H1 (cell line): ENCODE measurements around the gene GRIA4. TPM values are rescaled to one million over a fixed set of nuclear protein-coding genes. Genes with fewer than 3 reads are reported as not detected.

Source experiments
- BACH1 ChIP-seq: IDR thresholded peaks from 2 replicates; pipeline ENCODE4 v1.6.1; 2012; ENCODE audit warnings: low read length, improper control_type of control experiment
- CHD1 ChIP-seq: IDR thresholded peaks from 2 replicates; pipeline ENCODE4 v1.6.1; 2012; ENCODE audit warnings: low read depth, low read length, improper control_type of control experiment
- GABPA ChIP-seq: IDR thresholded peaks from 2 replicates; pipeline ENCODE4 v1.6.1; 2011; ENCODE audit warnings: mild to moderate bottlenecking, low read length, moderate library complexity, borderline replicate concordance; ENCODE audit not compliant: insufficient read depth
- polyA plus RNA-seq, 7 experiments: library from polyadenylated mRNA; depleted of rRNA in 3 of 7; stranded (reverse) in 5 of 7; unstranded in 2 of 7; fragments of >200 nt in 5 of 7; fragments of 200-250 nt in 2 of 7; gene quantifications; 1 replicate in 5 of 7; 2 replicates in 1 of 7; 4 replicates in 1 of 7; pipeline versions ENCODE4 v1.2.1 to v1.2.3, GENCODE V29; 2011 to 2013; ENCODE audit warnings: missing spikeins in 2 of 7, mixed read lengths in 2 of 7
- total RNA-seq: library from RNA; stranded (reverse); fragmentation: NEBNext Ultra II Directional; extraction: Animal tissue kit (Norgen Biotek cat#: 25700); gene quantifications from 2 replicates; pipeline ENCODE4 v1.2.1, GENCODE V29; 2021

GRIA4 gene
- total and polyA plus RNA-seq, 2 of the 8 experiments (the other 6 are each of a cell fraction or from before 2014, with no cell fraction given), result 12.5 to 21.8 TPM

DNA sequence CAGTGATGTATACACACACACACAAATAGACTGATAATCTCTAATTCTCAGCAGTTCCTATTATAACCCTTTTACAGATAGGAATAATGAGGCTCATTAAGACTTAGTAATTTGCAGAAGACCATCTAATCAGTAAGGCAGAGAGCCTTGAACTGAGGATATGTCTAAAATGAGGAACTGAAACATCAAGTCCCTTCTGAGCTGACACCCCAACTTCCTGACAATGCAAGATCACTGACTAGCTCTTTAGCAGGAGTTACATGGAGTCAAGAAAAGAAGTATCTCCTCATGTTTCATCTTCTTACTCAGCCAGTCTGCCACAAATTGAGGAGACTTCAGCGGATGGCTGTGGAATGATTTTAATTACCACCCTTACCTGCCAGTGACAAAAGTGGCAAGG lies 219.2 kb downstream of the GRIA4 start (continued):
- TF ChIP-seq CHD1 (no peak), BACH1 (no peak), GABPA (no peak)
